ENCODE results near the gene GNAI1. TPM values are rescaled to one million over a fixed set of nuclear protein-coding genes. Genes with fewer than 3 reads are reported as not detected.

Gene GNAI1
- total and polyA plus RNA-seq, 2 of the 13 experiments (the other 11 are each of a cell fraction or from before 2014, with no cell fraction given), result 3.5 to 5.7 TPM

- TF ChIP-seq ZNF569 (CRISPR knock-in tag; IDR thresholded peaks at IDR 0.05; ENCODE audit: borderline replicate concordance) (no peak), EZH2 (conservative IDR thresholded peaks at IDR 0.05; ENCODE audit: low read depth, low read length) (no peak), HHEX (CRISPR knock-in tag; IDR thresholded peaks at IDR 0.05) (no peak), ZNF557 (CRISPR knock-in tag; IDR thresholded peaks at IDR 0.05) (no peak), BRF2 (CRISPR knock-in tag; IDR thresholded peaks at IDR 0.05) (no peak), SRY (CRISPR knock-in tag; IDR thresholded peaks at IDR 0.05) (no peak), RFX3 (CRISPR knock-in tag; IDR thresholded peaks at IDR 0.05) (no peak), HNF1A (IDR thresholded peaks at IDR 0.05; ENCODE audit: low read depth) (no peak), HNF1A (CRISPR knock-in tag; IDR thresholded peaks at IDR 0.05; ENCODE audit: borderline replicate concordance) (no peak), REPIN1 (CRISPR knock-in tag; IDR thresholded peaks at IDR 0.05; ENCODE audit: borderline replicate concordance, low read depth) (no peak), ZNF124 (CRISPR knock-in tag; IDR thresholded peaks at IDR 0.05) (no peak), ZBTB1 (CRISPR knock-in tag; IDR thresholded peaks at IDR 0.05; ENCODE audit: borderline replicate concordance) (no peak), SOX5 (CRISPR knock-in tag; IDR thresholded peaks at IDR 0.05; ENCODE audit: borderline replicate concordance) (no peak), IRF2 (CRISPR knock-in tag; IDR thresholded peaks at IDR 0.05) (no peak), ZNF597 (CRISPR knock-in tag; IDR thresholded peaks at IDR 0.05) (no peak), FOXO4 (CRISPR knock-in tag; conservative IDR thresholded peaks at IDR 0.05) (no peak)
- Histone ChIP-seq H3K4me3 (replicated peaks in 1 of 3; ENCODE audit: insufficient read depth in 1 of 3, low read depth in 2 of 3, low read length in 3 of 3) (no peak overlapping the region), H3K27ac (ENCODE audit: extremely low read length, insufficient read depth, low read length) (no peak overlapping the region), H3K27me3 (ENCODE audit: control insufficient read depth in 1 of 2, insufficient read depth in 2 of 2, low read length in 2 of 2) (no peaks in the 10 kb centered on the region), H2AFZ (ENCODE audit: low read length) (no peak overlapping the region), H3K36me3 (replicated peaks in 1 of 2; ENCODE audit: control insufficient read depth in 1 of 2, insufficient read depth in 2 of 2, low read length in 2 of 2) (no peaks in the 10 kb centered on the region), H3K79me2 (ENCODE audit: insufficient read depth, low read length) (no peaks in the 10 kb centered on the region), H3K4me2 (ENCODE audit: low read depth, low read length) (no peak overlapping the region), H3K9me3 (ENCODE audit: low read length) (no peaks in the 10 kb centered on the region), H3K9ac (ENCODE audit: insufficient read depth, low read depth, low read length) (no peak overlapping the region), H4K20me1 (ENCODE audit: insufficient read depth, low read length) (no peaks in the 10 kb centered on the region), H3K4me1 (ENCODE audit: insufficient read depth, low read length) (no peaks in the 10 kb centered on the region)
- no TSS peak for BruUV-seq (replicated peaks)
- ATAC-seq (no peak), DNase-seq (ENCODE audit: low spot score) (no peak), FAIRE-seq (no peak)
- ChIA-PET CTCF (ENCODE audit: low intra/inter-chr PET ratio, low total read pairs) (no interaction called here), POLR2A (no interaction called here)
- 17% methylated on average over 2 of the region's 3 CpGs for WGBS (ENCODE audit: low lambda C conversion rate)
- intact Hi-C loops (cut with micrococcal nuclease; ENCODE audit: unreplicated experiment), result no loop called here
- in situ Hi-C loops (cut with HindIII; ENCODE audit: extremely low pct_ligation_motif_present, low pct_unique_long_range_greater_than_20kb), result no loop called here
Observed at GRCh38 chr7:80247144-80247543, 112.5 kb downstream of the GNAI1 start.
